WTC11 (cell line): ENCODE measurements around the gene LARP1. TPM values are rescaled to one million over a fixed set of nuclear protein-coding genes. Genes with fewer than 3 reads are reported as not detected.
A peak's percentile ranks its signal among the peaks of the same experiment; 100 is the strongest.

Source experiments
- ATAC-seq: fragments of 200-7000 bp; cut with Tn5 transposase; 2 replicates; pipeline ENCODE4 v1.10.0; 2021; ENCODE audit warnings: mild to moderate bottlenecking, moderate library complexity
- CTCF ChIA-PET: fragments of 300-600 bp; sonication (Branson Sonifier 250); formaldehyde crosslinking; loops from one replicate; lab custom pipeline; 2021; ENCODE audit warnings: antibody characterized with exemption; lab: Charles Lee
- POLR2A ChIA-PET: fragments of 350-600 bp; sonication (Branson Sonifier 250); formaldehyde crosslinking; loops from one replicate; lab custom pipeline; 2021; ENCODE audit warnings: antibody characterized with exemption; lab: Charles Lee
- DNase-seq: peaks from one replicate; pipeline ENCODE4 v3.0.0; 2021; ENCODE audit warnings: low spot score
- H3K27ac Mint-ChIP-seq: 2 replicates; pipeline ENCODE4 v1.8.0; 2021; ENCODE audit warnings: mixed read lengths
- H3K27me3 Mint-ChIP-seq: 2 replicates; pipeline ENCODE4 v1.8.0; 2021; ENCODE audit warnings: low read depth, mild to moderate bottlenecking, moderate library complexity, mixed read lengths
- H3K36me3 Mint-ChIP-seq: 2 replicates; pipeline ENCODE4 v1.8.0; 2021; ENCODE audit warnings: mixed read lengths
- H3K4me1 Mint-ChIP-seq: 2 replicates; pipeline ENCODE4 v1.8.0; 2022; ENCODE audit warnings: mixed read lengths
- H3K4me3 Mint-ChIP-seq: 2 replicates; pipeline ENCODE4 v1.8.0; 2021; ENCODE audit warnings: mild to moderate bottlenecking, moderate library complexity, mixed read lengths
- H3K9me3 Mint-ChIP-seq: 2 replicates; pipeline ENCODE4 v1.8.0; 2021; ENCODE audit warnings: mixed read lengths
- ATF2 ChIP-seq: sonication (generic); formaldehyde crosslinking; IDR thresholded peaks from 2 replicates; pipeline ENCODE4 v1.8.1; 2022; ENCODE audit warnings: low read depth, missing genetic modification reagents, borderline replicate concordance
- ATF6 ChIP-seq: sonication (generic); formaldehyde crosslinking; IDR thresholded peaks from 2 replicates; pipeline ENCODE4 v1.8.1; 2023; ENCODE audit warnings: mild to moderate bottlenecking, missing genetic modification reagents
- CREM ChIP-seq: sonication (generic); formaldehyde crosslinking; IDR thresholded peaks from 2 replicates; pipeline ENCODE4 v1.8.1; 2022; ENCODE audit warnings: mild to moderate bottlenecking, missing genetic modification reagents, moderate library complexity
- CTCF ChIP-seq: fragments of 200-600 bp; IDR thresholded peaks from 2 replicates; pipeline ENCODE4 v1.8.0; 2022; ENCODE audit warnings: antibody characterized with exemption
- FOXK1 ChIP-seq: sonication (generic); formaldehyde crosslinking; IDR thresholded peaks from 2 replicates; pipeline ENCODE4 v1.8.0; 2022; ENCODE audit warnings: mild to moderate bottlenecking, moderate library complexity, missing genetic modification reagents
- FOXP4 ChIP-seq: sonication (generic); formaldehyde crosslinking; IDR thresholded peaks from 2 replicates; pipeline ENCODE4 v1.8.0; 2022; ENCODE audit warnings: mild to moderate bottlenecking, missing genetic modification reagents
- HMGA2 ChIP-seq: fragments of 250-450 bp; sonication (Bioruptor Pico); IDR thresholded peaks from 2 replicates; pipeline ENCODE4 v1.4.0; 2021; ENCODE audit warnings: mild to moderate bottlenecking, moderate library complexity
- MAX ChIP-seq: sonication (generic); formaldehyde crosslinking; IDR thresholded peaks from 2 replicates; pipeline ENCODE4 v1.8.0; 2022; ENCODE audit warnings: mild to moderate bottlenecking, missing genetic modification reagents
- NFYB ChIP-seq: sonication (generic); formaldehyde crosslinking; conservative IDR thresholded peaks from 2 replicates; pipeline ENCODE4 v1.8.0; 2022; ENCODE audit warnings: low read depth, missing genetic modification reagents
- NR3C1 ChIP-seq: sonication (generic); formaldehyde crosslinking; conservative IDR thresholded peaks from 2 replicates; pipeline ENCODE4 v1.8.1; 2023; ENCODE audit warnings: low read depth, mild to moderate bottlenecking, missing genetic modification reagents
- PRDM15 ChIP-seq: sonication (generic); formaldehyde crosslinking; IDR thresholded peaks from 2 replicates; pipeline ENCODE4 v1.8.0; 2022; ENCODE audit warnings: missing genetic modification reagents
- SOX15 ChIP-seq: fragments of 250-450 bp; sonication (Bioruptor Pico); IDR thresholded peaks from 2 replicates; pipeline ENCODE4 v1.9.0; 2021; ENCODE audit warnings: mild to moderate bottlenecking
- ZMAT4 ChIP-seq: fragments of 250-450 bp; sonication (Bioruptor Pico); IDR thresholded peaks from 2 replicates; pipeline ENCODE4 v1.9.0; 2021; ENCODE audit warnings: mild to moderate bottlenecking
- ZNF317 ChIP-seq: sonication (generic); formaldehyde crosslinking; IDR thresholded peaks from 2 replicates; pipeline ENCODE4 v1.8.1; 2023; ENCODE audit warnings: low read depth, mild to moderate bottlenecking, moderate library complexity, missing genetic modification reagents, borderline replicate concordance
- ZNF416 ChIP-seq: fragments of 250-450 bp; sonication (Bioruptor Pico); IDR thresholded peaks from 2 replicates; pipeline ENCODE4 v1.9.0; 2021; ENCODE audit warnings: mild to moderate bottlenecking, inconsistent platforms
- ZNF532 ChIP-seq: fragments of 250-450 bp; sonication (Bioruptor Pico); IDR thresholded peaks from 2 replicates; pipeline ENCODE4 v1.9.0; 2021; ENCODE audit warnings: mild to moderate bottlenecking, borderline replicate concordance
- total RNA-seq: library from RNA; stranded (reverse); gene quantifications from 3 replicates; pipeline ENCODE4 v1.2.3, GENCODE V29; 2021

Gene LARP1
- total RNA-seq, 1 experiment from 2014 or later, result 406 TPM

- TF ChIP-seq PRDM15, result no peak
- TF ChIP-seq NR3C1 (CRISPR knock-in tag), result no peak
- TF ChIP-seq ZMAT4 (CRISPR knock-in tag), result no peak
Measured at GRCh38 chr5:154836225-154836624, 81.0 kb downstream of the LARP1 start (continued).

GRCh38 chr5:154837009-154837901 is 82.1 kb downstream of the LARP1 start:
- Mint-ChIP-seq H3K4me3 (no peak overlapping the region), H3K27me3 (no peaks in the 10 kb centered on the region), H3K36me3 (peaks cover 4% of the 10 kb centered on the region; the same call in 1 of the 2 replicates), H3K27ac (peak overlapping the region; percentile 52; the same call in 1 of the 2 replicates), H3K9me3 (no peaks in the 10 kb centered on the region), H3K4me1 (no peaks in the 10 kb centered on the region)
- CTCF ChIA-PET, result interaction anchor here (0.6 kb wide), 1 partner anchor 65 kb away, joined by 5 read pairs; no protein-coding TSS in a partner anchor
- ATAC-seq, result no peak
- POLR2A ChIA-PET, result no interaction called here
- no peak for DNase-seq
- TF ChIP-seq ATF6 (CRISPR knock-in tag) (no peak), ATF2 (CRISPR knock-in tag) (no peak), MAX (CRISPR knock-in tag) (no peak), FOXK1 (no peak), ZNF317 (CRISPR knock-in tag) (no peak), ZNF416 (CRISPR knock-in tag) (no peak), SOX15 (CRISPR knock-in tag) (no peak), FOXP4 (no peak), HMGA2 (CRISPR knock-in tag) (no peak), NFYB (CRISPR knock-in tag) (no peak), ZNF532 (CRISPR knock-in tag) (no peak), CREM (no peak), CTCF (no peak)
